ENCODE measurements around the gene GABRB2.

DNA sequence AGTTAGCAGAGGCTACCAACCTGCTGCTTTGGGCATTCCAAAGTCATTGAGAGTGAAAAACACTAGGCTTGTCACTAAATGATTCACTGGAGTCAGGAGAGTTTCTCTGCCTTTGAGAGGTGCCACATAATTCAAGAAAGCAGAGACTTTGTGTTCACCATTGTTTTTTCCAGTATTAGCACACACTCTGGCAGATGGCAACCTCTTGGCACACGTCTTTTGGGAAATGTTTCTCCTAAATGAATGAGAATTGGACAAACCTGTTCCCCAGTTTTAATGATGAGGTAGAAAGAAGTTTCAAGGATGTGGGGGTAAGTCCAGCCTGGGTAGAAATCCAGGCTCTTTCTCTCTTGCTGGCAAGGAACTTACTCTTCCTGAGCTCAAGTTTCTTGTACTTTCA is 259.1 kb downstream of the GABRB2 start:
- TF ChIP-seq, protein P1, sequence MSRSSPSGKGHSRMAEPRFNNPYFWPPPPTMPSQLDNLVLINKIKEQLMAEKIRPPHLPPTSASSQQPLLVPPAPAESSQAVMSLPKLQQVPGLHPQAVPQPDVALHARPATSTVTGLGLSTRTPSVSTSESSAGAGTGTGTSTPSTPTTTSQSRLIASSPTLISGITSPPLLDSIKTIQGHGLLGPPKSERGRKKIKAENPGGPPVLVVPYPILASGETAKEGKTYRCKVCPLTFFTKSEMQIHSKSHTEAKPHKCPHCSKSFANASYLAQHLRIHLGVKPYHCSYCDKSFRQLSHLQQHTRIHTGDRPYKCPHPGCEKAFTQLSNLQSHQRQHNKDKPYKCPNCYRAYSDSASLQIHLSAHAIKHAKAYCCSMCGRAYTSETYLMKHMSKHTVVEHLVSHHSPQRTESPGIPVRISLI (CRISPR knock-in tag; IDR thresholded peaks at IDR 0.05; ENCODE audit: borderline replicate concordance): no peak
- no peak for TF ChIP-seq ZNF737 (CRISPR knock-in tag; IDR thresholded peaks at IDR 0.05; ENCODE audit: borderline replicate concordance)
- TF ChIP-seq KAT2B (IDR thresholded peaks at IDR 0.05; ENCODE audit: borderline replicate concordance, low read depth, low read length): no peak
- TF ChIP-seq TAF1 (CRISPR knock-in tag; IDR thresholded peaks at IDR 0.05): no peak
- no peak for TF ChIP-seq PCBP1 (IDR thresholded peaks at IDR 0.05; ENCODE audit: borderline replicate concordance, low read depth, low read length)
- TF ChIP-seq, protein P2, sequence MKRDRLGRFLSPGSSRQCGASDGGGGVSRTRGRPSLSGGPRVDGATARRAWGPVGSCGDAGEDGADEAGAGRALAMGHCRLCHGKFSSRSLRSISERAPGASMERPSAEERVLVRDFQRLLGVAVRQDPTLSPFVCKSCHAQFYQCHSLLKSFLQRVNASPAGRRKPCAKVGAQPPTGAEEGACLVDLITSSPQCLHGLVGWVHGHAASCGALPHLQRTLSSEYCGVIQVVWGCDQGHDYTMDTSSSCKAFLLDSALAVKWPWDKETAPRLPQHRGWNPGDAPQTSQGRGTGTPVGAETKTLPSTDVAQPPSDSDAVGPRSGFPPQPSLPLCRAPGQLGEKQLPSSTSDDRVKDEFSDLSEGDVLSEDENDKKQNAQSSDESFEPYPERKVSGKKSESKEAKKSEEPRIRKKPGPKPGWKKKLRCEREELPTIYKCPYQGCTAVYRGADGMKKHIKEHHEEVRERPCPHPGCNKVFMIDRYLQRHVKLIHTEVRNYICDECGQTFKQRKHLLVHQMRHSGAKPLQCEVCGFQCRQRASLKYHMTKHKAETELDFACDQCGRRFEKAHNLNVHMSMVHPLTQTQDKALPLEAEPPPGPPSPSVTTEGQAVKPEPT (CRISPR knock-in tag; IDR thresholded peaks at IDR 0.05; ENCODE audit: low read depth): no peak
- TF ChIP-seq ZBTB8A (CRISPR knock-in tag; IDR thresholded peaks at IDR 0.05; ENCODE audit: borderline replicate concordance, low read depth): no peak
- TF ChIP-seq, protein P3, sequence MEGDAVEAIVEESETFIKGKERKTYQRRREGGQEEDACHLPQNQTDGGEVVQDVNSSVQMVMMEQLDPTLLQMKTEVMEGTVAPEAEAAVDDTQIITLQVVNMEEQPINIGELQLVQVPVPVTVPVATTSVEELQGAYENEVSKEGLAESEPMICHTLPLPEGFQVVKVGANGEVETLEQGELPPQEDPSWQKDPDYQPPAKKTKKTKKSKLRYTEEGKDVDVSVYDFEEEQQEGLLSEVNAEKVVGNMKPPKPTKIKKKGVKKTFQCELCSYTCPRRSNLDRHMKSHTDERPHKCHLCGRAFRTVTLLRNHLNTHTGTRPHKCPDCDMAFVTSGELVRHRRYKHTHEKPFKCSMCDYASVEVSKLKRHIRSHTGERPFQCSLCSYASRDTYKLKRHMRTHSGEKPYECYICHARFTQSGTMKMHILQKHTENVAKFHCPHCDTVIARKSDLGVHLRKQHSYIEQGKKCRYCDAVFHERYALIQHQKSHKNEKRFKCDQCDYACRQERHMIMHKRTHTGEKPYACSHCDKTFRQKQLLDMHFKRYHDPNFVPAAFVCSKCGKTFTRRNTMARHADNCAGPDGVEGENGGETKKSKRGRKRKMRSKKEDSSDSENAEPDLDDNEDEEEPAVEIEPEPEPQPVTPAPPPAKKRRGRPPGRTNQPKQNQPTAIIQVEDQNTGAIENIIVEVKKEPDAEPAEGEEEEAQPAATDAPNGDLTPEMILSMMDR (CRISPR knock-in tag; IDR thresholded peaks at IDR 0.05): no peak
- TF ChIP-seq, protein P4, sequence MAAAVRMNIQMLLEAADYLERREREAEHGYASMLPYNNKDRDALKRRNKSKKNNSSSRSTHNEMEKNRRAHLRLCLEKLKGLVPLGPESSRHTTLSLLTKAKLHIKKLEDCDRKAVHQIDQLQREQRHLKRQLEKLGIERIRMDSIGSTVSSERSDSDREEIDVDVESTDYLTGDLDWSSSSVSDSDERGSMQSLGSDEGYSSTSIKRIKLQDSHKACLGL (CRISPR knock-in tag; IDR thresholded peaks at IDR 0.05): no peak
- TF ChIP-seq, protein P5, sequence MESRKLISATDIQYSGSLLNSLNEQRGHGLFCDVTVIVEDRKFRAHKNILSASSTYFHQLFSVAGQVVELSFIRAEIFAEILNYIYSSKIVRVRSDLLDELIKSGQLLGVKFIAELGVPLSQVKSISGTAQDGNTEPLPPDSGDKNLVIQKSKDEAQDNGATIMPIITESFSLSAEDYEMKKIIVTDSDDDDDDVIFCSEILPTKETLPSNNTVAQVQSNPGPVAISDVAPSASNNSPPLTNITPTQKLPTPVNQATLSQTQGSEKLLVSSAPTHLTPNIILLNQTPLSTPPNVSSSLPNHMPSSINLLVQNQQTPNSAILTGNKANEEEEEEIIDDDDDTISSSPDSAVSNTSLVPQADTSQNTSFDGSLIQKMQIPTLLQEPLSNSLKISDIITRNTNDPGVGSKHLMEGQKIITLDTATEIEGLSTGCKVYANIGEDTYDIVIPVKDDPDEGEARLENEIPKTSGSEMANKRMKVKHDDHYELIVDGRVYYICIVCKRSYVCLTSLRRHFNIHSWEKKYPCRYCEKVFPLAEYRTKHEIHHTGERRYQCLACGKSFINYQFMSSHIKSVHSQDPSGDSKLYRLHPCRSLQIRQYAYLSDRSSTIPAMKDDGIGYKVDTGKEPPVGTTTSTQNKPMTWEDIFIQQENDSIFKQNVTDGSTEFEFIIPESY (CRISPR knock-in tag; IDR thresholded peaks at IDR 0.05): no peak
- no peak for TF ChIP-seq ZKSCAN1 (IDR thresholded peaks at IDR 0.05; ENCODE audit: low read length)
- no peak for TF ChIP-seq FOSL2 (CRISPR knock-in tag; IDR thresholded peaks at IDR 0.05)
- TF ChIP-seq ELF1 (CRISPR knock-in tag; IDR thresholded peaks at IDR 0.05): no peak
